GM19023 (cell line): ENCODE measurements around the gene SRRM2.

ENCODE experiments used
- ATAC-seq: cut with Tn5 transposase; IDR thresholded peaks from one replicate; pipeline ENCODE4 v1.9.1; 2021; ENCODE audit warnings: mild to moderate bottlenecking, moderate library complexity; ENCODE audit not compliant: unreplicated experiment

SRRM2 gene

GRCh38 chr16:2775131-2775716, 22.8 kb downstream of the SRRM2 start:
- ATAC-seq = no peak

GRCh38 chr16:2775765-2776499, 23.5 kb downstream of the SRRM2 start:
- no peak for ATAC-seq

- peak; percentile 33 for ATAC-seq
These were observed 24.2 kb downstream of the SRRM2 start for GRCh38 chr16:2776500-2777139.

GRCh38 chr16:2777231-2777902, 24.9 kb downstream of the SRRM2 start, which contains the start of gene ELOB:
Gene ELOB, minus strand, starts transcription at chr16:2777280. Its CDS starts 41 bp downstream, at chr16:2777239.
- ATAC-seq = peak; percentile 72

GRCh38 chr16:2777903-2778629, 25.6 kb downstream of the SRRM2 start:
- peak; percentile 12 for ATAC-seq

GRCh38 chr16:2778630-2778958, 26.2 kb downstream of the SRRM2 start:
- no peak for ATAC-seq

- ATAC-seq = no peak
These were observed 26.9 kb downstream of the SRRM2 start for GRCh38 chr16:2779151-2779920.

- ATAC-seq = no peak
These were observed 27.8 kb downstream of the SRRM2 start for GRCh38 chr16:2779978-2780898.

GRCh38 chr16:2782583-2783351, 30.3 kb downstream of the SRRM2 start:
- ATAC-seq = no peak

- ATAC-seq = no peak
These were observed 31.3 kb downstream of the SRRM2 start for GRCh38 chr16:2783581-2784357.

GRCh38 chr16:2784358-2785100, 32.1 kb downstream of the SRRM2 start:
- ATAC-seq = no peak

GRCh38 chr16:2785101-2785991, 32.9 kb downstream of the SRRM2 start:
- ATAC-seq = no peak

- no peak for ATAC-seq
These were observed 33.8 kb downstream of the SRRM2 start for GRCh38 chr16:2786061-2786825.

GRCh38 chr16:2786826-2787151, 34.4 kb downstream of the SRRM2 start:
- no peak for ATAC-seq

GRCh38 chr16:2787406-2787805, 35.0 kb downstream of the SRRM2 start, which contains the start of gene PRSS33:
Gene PRSS33, minus strand, starts transcription at chr16:2787560. Its CDS starts 1,013 bp downstream, at chr16:2786547.
- ATAC-seq = no peak
